GM12875 (cell line): ENCODE data around the gene POLR1H.

ENCODE experiments used
- H3K4me3 ChIP-seq: one replicate; pipeline ENCODE4 v1.5.1; 2011; ENCODE audit warnings: low read depth, low read length, control low read depth
- TF ChIP-seq, protein P1 (sequence below): IDR thresholded peaks from 2 replicates; pipeline ENCODE4 v1.5.1; 2011; ENCODE audit warnings: low read depth, mild to moderate bottlenecking, control low read depth, inconsistent platforms, low read length, moderate library complexity, borderline replicate concordance; ENCODE audit not compliant: insufficient read depth

The POLR1H gene

DNA sequence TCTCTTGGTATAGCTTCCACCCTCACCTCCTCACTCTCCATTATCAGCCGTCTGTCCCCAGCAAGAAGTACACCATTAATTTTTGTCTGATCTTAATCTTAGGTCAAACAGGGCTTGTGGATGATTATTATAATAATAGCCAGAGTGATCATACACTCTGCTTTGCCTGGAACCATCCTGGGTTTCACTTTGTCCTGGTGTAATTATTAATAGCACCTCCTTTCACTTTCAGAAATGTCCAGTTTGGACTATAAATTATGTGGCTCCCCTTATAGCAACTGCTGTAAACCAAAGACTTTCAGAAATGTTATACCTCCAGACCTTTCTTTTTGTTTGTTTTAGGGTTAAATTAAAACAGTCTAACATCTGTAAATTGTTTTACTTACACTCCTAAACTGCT lies 52.8 kb downstream of the POLR1H start:
- TF ChIP-seq, protein P1, sequence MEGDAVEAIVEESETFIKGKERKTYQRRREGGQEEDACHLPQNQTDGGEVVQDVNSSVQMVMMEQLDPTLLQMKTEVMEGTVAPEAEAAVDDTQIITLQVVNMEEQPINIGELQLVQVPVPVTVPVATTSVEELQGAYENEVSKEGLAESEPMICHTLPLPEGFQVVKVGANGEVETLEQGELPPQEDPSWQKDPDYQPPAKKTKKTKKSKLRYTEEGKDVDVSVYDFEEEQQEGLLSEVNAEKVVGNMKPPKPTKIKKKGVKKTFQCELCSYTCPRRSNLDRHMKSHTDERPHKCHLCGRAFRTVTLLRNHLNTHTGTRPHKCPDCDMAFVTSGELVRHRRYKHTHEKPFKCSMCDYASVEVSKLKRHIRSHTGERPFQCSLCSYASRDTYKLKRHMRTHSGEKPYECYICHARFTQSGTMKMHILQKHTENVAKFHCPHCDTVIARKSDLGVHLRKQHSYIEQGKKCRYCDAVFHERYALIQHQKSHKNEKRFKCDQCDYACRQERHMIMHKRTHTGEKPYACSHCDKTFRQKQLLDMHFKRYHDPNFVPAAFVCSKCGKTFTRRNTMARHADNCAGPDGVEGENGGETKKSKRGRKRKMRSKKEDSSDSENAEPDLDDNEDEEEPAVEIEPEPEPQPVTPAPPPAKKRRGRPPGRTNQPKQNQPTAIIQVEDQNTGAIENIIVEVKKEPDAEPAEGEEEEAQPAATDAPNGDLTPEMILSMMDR: no peak
- H3K4me3 ChIP-seq: no peak overlapping the region
